HEK293 (cell line): ENCODE measurements around the gene CTSF.
A peak's percentile ranks its signal among the peaks of the same experiment; 100 is the strongest.

Experiments used
- BCL11A ChIP-seq: fragments of 450-650 bp; formaldehyde crosslinking; IDR thresholded peaks from 2 replicates; pipeline ENCODE4 v1.5.1; 2016; ENCODE audit warnings: low read depth, missing biosample characterization, missing genetic modification characterization
- ZBTB26 ChIP-seq: fragments of 450-650 bp; formaldehyde crosslinking; optimal IDR thresholded peaks from 2 replicates; pipeline ENCODE3; 2016; ENCODE audit warnings: missing biosample characterization, mild to moderate bottlenecking, missing genetic modification characterization
- ZBTB8A ChIP-seq: fragments of 450-650 bp; formaldehyde crosslinking; IDR thresholded peaks from 2 replicates; pipeline ENCODE4 v1.5.1; 2016; ENCODE audit warnings: missing biosample characterization, missing genetic modification characterization
- ZEB2 ChIP-seq: fragments of 450-650 bp; formaldehyde crosslinking; IDR thresholded peaks from 2 replicates; pipeline ENCODE4 v1.5.1; 2016; ENCODE audit warnings: missing biosample characterization, missing genetic modification characterization
- ZFP3 ChIP-seq: fragments of 450-650 bp; formaldehyde crosslinking; IDR thresholded peaks from 2 replicates; pipeline ENCODE4 v1.5.1; 2016; ENCODE audit warnings: low read depth, missing biosample characterization, missing genetic modification characterization
- ZNF112 ChIP-seq: fragments of 450-650 bp; formaldehyde crosslinking; IDR thresholded peaks from 2 replicates; pipeline ENCODE4 v1.5.0; 2017; ENCODE audit warnings: missing biosample characterization, missing genetic modification characterization
- ZNF155 ChIP-seq: fragments of 450-650 bp; formaldehyde crosslinking; IDR thresholded peaks from 2 replicates; pipeline ENCODE4 v1.5.1; 2016; ENCODE audit warnings: missing biosample characterization, missing genetic modification characterization
- ZNF169 ChIP-seq: fragments of 450-650 bp; formaldehyde crosslinking; IDR thresholded peaks from 2 replicates; pipeline ENCODE4 v1.5.1; 2016; ENCODE audit warnings: missing biosample characterization, missing genetic modification characterization
- ZNF211 ChIP-seq: fragments of 450-650 bp; formaldehyde crosslinking; IDR thresholded peaks from 2 replicates; pipeline ENCODE4 v1.5.1; 2016; ENCODE audit warnings: low read depth, missing biosample characterization, missing genetic modification characterization
- ZNF248 ChIP-seq: fragments of 450-650 bp; formaldehyde crosslinking; IDR thresholded peaks from 2 replicates; pipeline ENCODE4 v1.5.1; 2017; ENCODE audit warnings: missing biosample characterization, missing genetic modification characterization
- ZNF324 ChIP-seq: fragments of 450-650 bp; formaldehyde crosslinking; IDR thresholded peaks from 2 replicates; pipeline ENCODE4 v1.5.1; 2016; ENCODE audit warnings: missing biosample characterization, missing genetic modification characterization
- ZNF391 ChIP-seq: fragments of 450-650 bp; formaldehyde crosslinking; IDR thresholded peaks from 2 replicates; pipeline ENCODE4 v1.5.1; 2016; ENCODE audit warnings: low read depth, missing biosample characterization, missing genetic modification characterization, borderline replicate concordance
- ZNF521 ChIP-seq: fragments of 450-650 bp; formaldehyde crosslinking; IDR thresholded peaks from 2 replicates; pipeline ENCODE4 v1.5.1; 2017; ENCODE audit warnings: missing biosample characterization, mild to moderate bottlenecking, missing genetic modification characterization
- ZNF548 ChIP-seq: fragments of 450-650 bp; formaldehyde crosslinking; IDR thresholded peaks from 2 replicates; pipeline ENCODE4 v1.5.1; 2016; ENCODE audit warnings: missing biosample characterization, missing genetic modification characterization
- ZNF558 ChIP-seq: fragments of 450-650 bp; formaldehyde crosslinking; IDR thresholded peaks from 2 replicates; pipeline ENCODE4 v1.5.1; 2016; ENCODE audit warnings: missing biosample characterization, missing genetic modification characterization
- ZNF610 ChIP-seq: fragments of 450-650 bp; formaldehyde crosslinking; IDR thresholded peaks from 2 replicates; pipeline ENCODE4 v1.5.1; 2016; ENCODE audit warnings: missing biosample characterization, missing genetic modification characterization, borderline replicate concordance
- ZNF654 ChIP-seq: fragments of 450-650 bp; formaldehyde crosslinking; IDR thresholded peaks from 2 replicates; pipeline ENCODE4 v1.5.1; 2016; ENCODE audit warnings: low read depth, missing biosample characterization, missing genetic modification characterization
- ZNF76 ChIP-seq: fragments of 450-650 bp; formaldehyde crosslinking; IDR thresholded peaks from 2 replicates; pipeline ENCODE4; 2016; ENCODE audit warnings: low read depth, missing biosample characterization, missing genetic modification characterization, borderline replicate concordance
- ZNF785 ChIP-seq: fragments of 450-650 bp; formaldehyde crosslinking; IDR thresholded peaks from 2 replicates; pipeline ENCODE4 v1.5.1; 2016; ENCODE audit warnings: missing biosample characterization, missing genetic modification characterization
- ZSCAN30 ChIP-seq: fragments of 450-650 bp; IDR thresholded peaks from 2 replicates; pipeline ENCODE4 v1.5.1; 2018; ENCODE audit warnings: missing biosample characterization, mild to moderate bottlenecking, missing genetic modification characterization, moderate library complexity
- TF ChIP-seq, protein P1 (sequence below): fragments of 450-650 bp; formaldehyde crosslinking; IDR thresholded peaks from 2 replicates; pipeline ENCODE4 v1.5.1; 2017; ENCODE audit warnings: missing biosample characterization, missing genetic modification characterization
- TF ChIP-seq, protein P2 (sequence below): fragments of 450-650 bp; formaldehyde crosslinking; IDR thresholded peaks from 2 replicates; pipeline ENCODE4 v1.5.1; 2017; ENCODE audit warnings: missing biosample characterization, missing genetic modification characterization
- TF ChIP-seq, protein P3 (sequence below): fragments of 450-650 bp; formaldehyde crosslinking; IDR thresholded peaks from 2 replicates; pipeline ENCODE4 v1.5.1; 2016; ENCODE audit warnings: missing biosample characterization, missing genetic modification characterization
- TF ChIP-seq, protein P4 (sequence below): fragments of 450-650 bp; formaldehyde crosslinking; IDR thresholded peaks from 2 replicates; pipeline ENCODE4 v1.5.1; 2016; ENCODE audit warnings: missing biosample characterization, missing genetic modification characterization
- TF ChIP-seq, protein P5 (sequence below): fragments of 450-650 bp; formaldehyde crosslinking; IDR thresholded peaks from 2 replicates; pipeline ENCODE4 v1.5.1; 2016; ENCODE audit warnings: missing biosample characterization, missing genetic modification characterization, borderline replicate concordance

The CTSF gene

GRCh38 chr11:66616379-66617154 lies 48.2 kb upstream of the CTSF start, which contains the start of gene RBM14 (continued):
- TF ChIP-seq ZNF248 (tag by site-specific recombination) (no peak), ZSCAN30 (tag by site-specific recombination) (0 out of 2 replicates have a peak, but pooled peaks have one; percentile 37), ZEB2 (tag by site-specific recombination) (peak; percentile 72), ZBTB8A (tag by site-specific recombination) (peak; percentile 42; the same call in 1 of the 2 replicates), ZNF112 (tag by site-specific recombination) (no peak), ZNF558 (tag by site-specific recombination) (no peak), ZBTB26 (tag by site-specific recombination) (peak; percentile 100), ZNF324 (tag by site-specific recombination) (no peak), ZFP3 (no peak), ZNF155 (tag by site-specific recombination) (no peak), ZNF76 (tag by site-specific recombination) (peak; percentile 55; the same call in 1 of the 2 replicates), ZNF211 (tag by site-specific recombination) (no peak), ZNF169 (no peak), ZNF548 (tag by site-specific recombination) (no peak), ZNF610 (tag by site-specific recombination) (no peak), ZNF391 (tag by site-specific recombination) (peak; percentile 79; the same call in 1 of the 2 replicates), ZNF521 (tag by site-specific recombination) (no peak), ZNF785 (no peak), BCL11A (tag by site-specific recombination) (no peak), ZNF654 (tag by site-specific recombination) (no peak)
- TF ChIP-seq, protein P1, sequence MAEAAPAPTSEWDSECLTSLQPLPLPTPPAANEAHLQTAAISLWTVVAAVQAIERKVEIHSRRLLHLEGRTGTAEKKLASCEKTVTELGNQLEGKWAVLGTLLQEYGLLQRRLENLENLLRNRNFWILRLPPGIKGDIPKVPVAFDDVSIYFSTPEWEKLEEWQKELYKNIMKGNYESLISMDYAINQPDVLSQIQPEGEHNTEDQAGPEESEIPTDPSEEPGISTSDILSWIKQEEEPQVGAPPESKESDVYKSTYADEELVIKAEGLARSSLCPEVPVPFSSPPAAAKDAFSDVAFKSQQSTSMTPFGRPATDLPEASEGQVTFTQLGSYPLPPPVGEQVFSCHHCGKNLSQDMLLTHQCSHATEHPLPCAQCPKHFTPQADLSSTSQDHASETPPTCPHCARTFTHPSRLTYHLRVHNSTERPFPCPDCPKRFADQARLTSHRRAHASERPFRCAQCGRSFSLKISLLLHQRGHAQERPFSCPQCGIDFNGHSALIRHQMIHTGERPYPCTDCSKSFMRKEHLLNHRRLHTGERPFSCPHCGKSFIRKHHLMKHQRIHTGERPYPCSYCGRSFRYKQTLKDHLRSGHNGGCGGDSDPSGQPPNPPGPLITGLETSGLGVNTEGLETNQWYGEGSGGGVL (tag by site-specific recombination) = peak; percentile 95
- TF ChIP-seq, protein P2, sequence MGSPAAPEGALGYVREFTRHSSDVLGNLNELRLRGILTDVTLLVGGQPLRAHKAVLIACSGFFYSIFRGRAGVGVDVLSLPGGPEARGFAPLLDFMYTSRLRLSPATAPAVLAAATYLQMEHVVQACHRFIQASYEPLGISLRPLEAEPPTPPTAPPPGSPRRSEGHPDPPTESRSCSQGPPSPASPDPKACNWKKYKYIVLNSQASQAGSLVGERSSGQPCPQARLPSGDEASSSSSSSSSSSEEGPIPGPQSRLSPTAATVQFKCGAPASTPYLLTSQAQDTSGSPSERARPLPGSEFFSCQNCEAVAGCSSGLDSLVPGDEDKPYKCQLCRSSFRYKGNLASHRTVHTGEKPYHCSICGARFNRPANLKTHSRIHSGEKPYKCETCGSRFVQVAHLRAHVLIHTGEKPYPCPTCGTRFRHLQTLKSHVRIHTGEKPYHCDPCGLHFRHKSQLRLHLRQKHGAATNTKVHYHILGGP = no peak
- TF ChIP-seq, protein P3, sequence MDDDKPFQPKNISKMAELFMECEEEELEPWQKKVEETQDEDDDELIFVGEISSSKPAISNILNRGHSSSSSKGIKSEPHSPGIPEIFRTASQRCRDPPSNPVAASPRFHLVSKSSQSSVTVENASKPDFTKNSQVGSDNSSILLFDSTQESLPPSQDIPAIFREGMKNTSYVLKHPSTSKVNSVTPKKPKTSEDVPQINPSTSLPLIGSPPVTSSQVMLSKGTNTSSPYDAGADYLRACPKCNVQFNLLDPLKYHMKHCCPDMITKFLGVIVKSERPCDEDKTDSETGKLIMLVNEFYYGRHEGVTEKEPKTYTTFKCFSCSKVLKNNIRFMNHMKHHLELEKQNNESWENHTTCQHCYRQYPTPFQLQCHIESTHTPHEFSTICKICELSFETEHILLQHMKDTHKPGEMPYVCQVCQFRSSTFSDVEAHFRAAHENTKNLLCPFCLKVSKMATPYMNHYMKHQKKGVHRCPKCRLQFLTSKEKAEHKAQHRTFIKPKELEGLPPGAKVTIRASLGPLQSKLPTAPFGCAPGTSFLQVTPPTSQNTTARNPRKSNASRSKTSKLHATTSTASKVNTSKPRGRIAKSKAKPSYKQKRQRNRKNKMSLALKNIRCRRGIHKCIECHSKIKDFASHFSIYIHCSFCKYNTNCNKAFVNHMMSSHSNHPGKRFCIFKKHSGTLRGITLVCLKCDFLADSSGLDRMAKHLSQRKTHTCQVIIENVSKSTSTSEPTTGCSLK (tag by site-specific recombination) = no peak
- TF ChIP-seq, protein P4, sequence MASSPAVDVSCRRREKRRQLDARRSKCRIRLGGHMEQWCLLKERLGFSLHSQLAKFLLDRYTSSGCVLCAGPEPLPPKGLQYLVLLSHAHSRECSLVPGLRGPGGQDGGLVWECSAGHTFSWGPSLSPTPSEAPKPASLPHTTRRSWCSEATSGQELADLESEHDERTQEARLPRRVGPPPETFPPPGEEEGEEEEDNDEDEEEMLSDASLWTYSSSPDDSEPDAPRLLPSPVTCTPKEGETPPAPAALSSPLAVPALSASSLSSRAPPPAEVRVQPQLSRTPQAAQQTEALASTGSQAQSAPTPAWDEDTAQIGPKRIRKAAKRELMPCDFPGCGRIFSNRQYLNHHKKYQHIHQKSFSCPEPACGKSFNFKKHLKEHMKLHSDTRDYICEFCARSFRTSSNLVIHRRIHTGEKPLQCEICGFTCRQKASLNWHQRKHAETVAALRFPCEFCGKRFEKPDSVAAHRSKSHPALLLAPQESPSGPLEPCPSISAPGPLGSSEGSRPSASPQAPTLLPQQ = no peak; the same call in 1 of the 2 replicates
- TF ChIP-seq, protein P5, sequence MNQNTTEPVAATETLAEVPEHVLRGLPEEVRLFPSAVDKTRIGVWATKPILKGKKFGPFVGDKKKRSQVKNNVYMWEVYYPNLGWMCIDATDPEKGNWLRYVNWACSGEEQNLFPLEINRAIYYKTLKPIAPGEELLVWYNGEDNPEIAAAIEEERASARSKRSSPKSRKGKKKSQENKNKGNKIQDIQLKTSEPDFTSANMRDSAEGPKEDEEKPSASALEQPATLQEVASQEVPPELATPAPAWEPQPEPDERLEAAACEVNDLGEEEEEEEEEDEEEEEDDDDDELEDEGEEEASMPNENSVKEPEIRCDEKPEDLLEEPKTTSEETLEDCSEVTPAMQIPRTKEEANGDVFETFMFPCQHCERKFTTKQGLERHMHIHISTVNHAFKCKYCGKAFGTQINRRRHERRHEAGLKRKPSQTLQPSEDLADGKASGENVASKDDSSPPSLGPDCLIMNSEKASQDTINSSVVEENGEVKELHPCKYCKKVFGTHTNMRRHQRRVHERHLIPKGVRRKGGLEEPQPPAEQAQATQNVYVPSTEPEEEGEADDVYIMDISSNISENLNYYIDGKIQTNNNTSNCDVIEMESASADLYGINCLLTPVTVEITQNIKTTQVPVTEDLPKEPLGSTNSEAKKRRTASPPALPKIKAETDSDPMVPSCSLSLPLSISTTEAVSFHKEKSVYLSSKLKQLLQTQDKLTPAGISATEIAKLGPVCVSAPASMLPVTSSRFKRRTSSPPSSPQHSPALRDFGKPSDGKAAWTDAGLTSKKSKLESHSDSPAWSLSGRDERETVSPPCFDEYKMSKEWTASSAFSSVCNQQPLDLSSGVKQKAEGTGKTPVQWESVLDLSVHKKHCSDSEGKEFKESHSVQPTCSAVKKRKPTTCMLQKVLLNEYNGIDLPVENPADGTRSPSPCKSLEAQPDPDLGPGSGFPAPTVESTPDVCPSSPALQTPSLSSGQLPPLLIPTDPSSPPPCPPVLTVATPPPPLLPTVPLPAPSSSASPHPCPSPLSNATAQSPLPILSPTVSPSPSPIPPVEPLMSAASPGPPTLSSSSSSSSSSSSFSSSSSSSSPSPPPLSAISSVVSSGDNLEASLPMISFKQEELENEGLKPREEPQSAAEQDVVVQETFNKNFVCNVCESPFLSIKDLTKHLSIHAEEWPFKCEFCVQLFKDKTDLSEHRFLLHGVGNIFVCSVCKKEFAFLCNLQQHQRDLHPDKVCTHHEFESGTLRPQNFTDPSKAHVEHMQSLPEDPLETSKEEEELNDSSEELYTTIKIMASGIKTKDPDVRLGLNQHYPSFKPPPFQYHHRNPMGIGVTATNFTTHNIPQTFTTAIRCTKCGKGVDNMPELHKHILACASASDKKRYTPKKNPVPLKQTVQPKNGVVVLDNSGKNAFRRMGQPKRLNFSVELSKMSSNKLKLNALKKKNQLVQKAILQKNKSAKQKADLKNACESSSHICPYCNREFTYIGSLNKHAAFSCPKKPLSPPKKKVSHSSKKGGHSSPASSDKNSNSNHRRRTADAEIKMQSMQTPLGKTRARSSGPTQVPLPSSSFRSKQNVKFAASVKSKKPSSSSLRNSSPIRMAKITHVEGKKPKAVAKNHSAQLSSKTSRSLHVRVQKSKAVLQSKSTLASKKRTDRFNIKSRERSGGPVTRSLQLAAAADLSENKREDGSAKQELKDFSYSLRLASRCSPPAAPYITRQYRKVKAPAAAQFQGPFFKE (tag by site-specific recombination) = no peak
